ENCODE data around the gene MYO1B.

- no peak for TF ChIP-seq EZH2 (IDR thresholded peaks at IDR 0.05; ENCODE audit: insufficient read depth, poor library complexity, severe bottlenecking)
- no peak for TF ChIP-seq EZH2phosphoT487 (IDR thresholded peaks at IDR 0.05; ENCODE audit: insufficient read depth, low read depth)
Observed at GRCh38 chr2:191328150-191328809, 83.1 kb downstream of the MYO1B start.

All from GM23248 (cell line).